ENCODE data around the gene RAB11FIP3. TPM values are rescaled to one million over a fixed set of nuclear protein-coding genes. Genes with fewer than 3 reads are reported as not detected.
"Not testable (repeated sequence)": the region's sequence is repeated elsewhere in the genome, so short reads cannot be mapped to it uniquely, and the experiment has no call there.

RAB11FIP3 gene
- total and polyA plus RNA-seq, 8 donors, result 6.7 to 102 (median 18.1) TPM

- intact Hi-C loops (cut with DNase I; ENCODE audit: low total_unique reads), result no loop called here
- Histone ChIP-seq H3K4me3 (no peak overlapping the region), H3K27me3 (no peaks in the 10 kb centered on the region), H3K4me1 (peaks cover 0 to 12% (median 7%) of the 10 kb centered on the region in 4 donors), H3K9me3 (no peaks in the 10 kb centered on the region), H3K27ac (no peak overlapping the region), H3K36me3 (peaks cover 11 to 45% (median 38%) of the 10 kb centered on the region in 4 donors)
- WGBS, 5 donors, result 83 to 90% (median 89%) methylated on average over 10 to 16 of the region's 16 CpGs
- no peak for DNase-seq
- TF ChIP-seq POLR2A (IDR thresholded peaks at IDR 0.05) (no peak), POLR2AphosphoS5 (IDR thresholded peaks at IDR 0.05) (no peak)
Observed at GRCh38 chr16:407253-407652, 18.2 kb upstream of the RAB11FIP3 start.

- Histone ChIP-seq H3K36me3 (peaks cover 11 to 45% (median 38%) of the 10 kb centered on the region in 4 donors), H3K4me3 (no peak overlapping the region), H3K27me3 (no peaks in the 10 kb centered on the region), H3K27ac (no peak overlapping the region), H3K4me1 (no peaks in the 10 kb centered on the region), H3K9me3 (no peaks in the 10 kb centered on the region)
- no peak for DNase-seq
- intact Hi-C loops (cut with DNase I; ENCODE audit: low total_unique reads), result no loop called here
- 90 to 99% (median 93%) methylated on average over 21 to 36 of the region's 36 CpGs for WGBS, 5 donors
- TF ChIP-seq POLR2AphosphoS5 (IDR thresholded peaks at IDR 0.05), result no peak
- TF ChIP-seq EP300 (IDR thresholded peaks at IDR 0.05), result no peak
- TF ChIP-seq POLR2A (IDR thresholded peaks at IDR 0.05), result no peak
- TF ChIP-seq CTCF (IDR thresholded peaks at IDR 0.05), result no peak
Observed at GRCh38 chr16:410516-411178, 14.8 kb upstream of the RAB11FIP3 start.

- WGBS, 5 donors, result 94 to 96% (median 94%) methylated on average over 12 to 26 of the region's 26 CpGs
- Histone ChIP-seq H3K9me3 (no peaks in the 10 kb centered on the region), H3K36me3 (peaks cover 11 to 45% (median 37%) of the 10 kb centered on the region in 4 donors), H3K27me3 (no peaks in the 10 kb centered on the region), H3K4me1 (no peaks in the 10 kb centered on the region), H3K27ac (no peak overlapping the region), H3K4me3 (no peak overlapping the region)
- intact Hi-C loops (cut with DNase I; ENCODE audit: low total_unique reads), result no loop called here
- no peak for DNase-seq
- TF ChIP-seq POLR2AphosphoS5 (IDR thresholded peaks at IDR 0.05) (no peak), POLR2A (IDR thresholded peaks at IDR 0.05) (no peak), EP300 (IDR thresholded peaks at IDR 0.05) (no peak), CTCF (IDR thresholded peaks at IDR 0.05) (no peak)
Observed at GRCh38 chr16:411576-412265, 13.7 kb upstream of the RAB11FIP3 start.

GRCh38 chr16:414395-415169 is 10.9 kb upstream of the RAB11FIP3 start:
- H3K4me1 ChIP-seq, result no peaks in the 10 kb centered on the region
- no peaks in the 10 kb centered on the region for H3K27me3 ChIP-seq
- WGBS, 5 donors, result 86 to 93% (median 89%) methylated on average over 19 to 21 of the region's 21 CpGs
- no peak for DNase-seq
- TF ChIP-seq POLR2A (IDR thresholded peaks at IDR 0.05), result no peak
- TF ChIP-seq CTCF (IDR thresholded peaks at IDR 0.05), result no peak
- TF ChIP-seq POLR2AphosphoS5 (IDR thresholded peaks at IDR 0.05), result no peak
- TF ChIP-seq EP300 (IDR thresholded peaks at IDR 0.05), result no peak
- H3K4me3 ChIP-seq, result no peak overlapping the region
- intact Hi-C loops (cut with DNase I; ENCODE audit: low total_unique reads), result no loop called here
- H3K9me3 ChIP-seq, result no peaks in the 10 kb centered on the region
- H3K27ac ChIP-seq, result no peak overlapping the region
- H3K36me3 ChIP-seq, result peaks cover 11 to 27% (median 27%) of the 10 kb centered on the region in 4 donors

- intact Hi-C loops (cut with DNase I; ENCODE audit: low total_unique reads); H3K9me3 ChIP-seq; H3K4me1 ChIP-seq; H3K27me3 ChIP-seq; DNase-seq; H3K4me3 ChIP-seq; H3K27ac ChIP-seq: not testable (repeated sequence)
- H3K36me3 ChIP-seq, result peaks cover 11 to 22% (median 21%) of the 10 kb centered on the region in 4 donors
- 88 to 100% (median 95%) methylated on average over 3 of the region's 3 CpGs for WGBS, 5 donors
Observed at GRCh38 chr16:415170-415498, 10.3 kb upstream of the RAB11FIP3 start.

- H3K4me1 ChIP-seq, result peaks cover 15 to 35% (median 26%) of the 10 kb centered on the region in 4 donors
- H3K4me3 ChIP-seq; intact Hi-C loops (cut with DNase I; ENCODE audit: low total_unique reads); H3K9me3 ChIP-seq; H3K36me3 ChIP-seq; H3K27ac ChIP-seq; DNase-seq; H3K27me3 ChIP-seq: not testable (repeated sequence)
- WGBS, 5 donors, result 88 to 95% (median 94%) methylated on average over 13 of the region's 13 CpGs
Observed at GRCh38 chr16:422179-422578, 3.3 kb upstream of the RAB11FIP3 start.

All from stomach (tissue), 9 donors.